Neuron (in vitro differentiated cells): ENCODE data around the gene CEACAM18.
"Not testable (repeated sequence)": the region's sequence is repeated elsewhere in the genome, so short reads cannot be mapped to it uniquely, and the experiment has no call there.

Experiments used
- H2AFZ ChIP-seq: one replicate; pipeline ENCODE4 v1.6.1; 2013; ENCODE audit warnings: low read depth, mild to moderate bottlenecking, inconsistent platforms, low read length, moderate library complexity
- H3K27me3 ChIP-seq: one replicate; pipeline ENCODE4 v1.6.1; 2013; ENCODE audit warnings: low read length; ENCODE audit not compliant: insufficient read depth
- H3K36me3 ChIP-seq: one replicate; pipeline ENCODE4 v1.6.1; 2013; ENCODE audit warnings: low read length; ENCODE audit not compliant: insufficient read depth
- H3K4me1 ChIP-seq: one replicate; pipeline ENCODE4 v1.6.1; 2013; ENCODE audit warnings: low read length; ENCODE audit not compliant: insufficient read depth
- H3K4me3 ChIP-seq: 2 replicates; pipeline ENCODE4 v1.5.1; 2013; ENCODE audit warnings: mild to moderate bottlenecking, low read length, moderate library complexity
- H3K9me3 ChIP-seq: one replicate; pipeline ENCODE4 v1.6.1; 2013; ENCODE audit warnings: low read length

CEACAM18 gene

DNA sequence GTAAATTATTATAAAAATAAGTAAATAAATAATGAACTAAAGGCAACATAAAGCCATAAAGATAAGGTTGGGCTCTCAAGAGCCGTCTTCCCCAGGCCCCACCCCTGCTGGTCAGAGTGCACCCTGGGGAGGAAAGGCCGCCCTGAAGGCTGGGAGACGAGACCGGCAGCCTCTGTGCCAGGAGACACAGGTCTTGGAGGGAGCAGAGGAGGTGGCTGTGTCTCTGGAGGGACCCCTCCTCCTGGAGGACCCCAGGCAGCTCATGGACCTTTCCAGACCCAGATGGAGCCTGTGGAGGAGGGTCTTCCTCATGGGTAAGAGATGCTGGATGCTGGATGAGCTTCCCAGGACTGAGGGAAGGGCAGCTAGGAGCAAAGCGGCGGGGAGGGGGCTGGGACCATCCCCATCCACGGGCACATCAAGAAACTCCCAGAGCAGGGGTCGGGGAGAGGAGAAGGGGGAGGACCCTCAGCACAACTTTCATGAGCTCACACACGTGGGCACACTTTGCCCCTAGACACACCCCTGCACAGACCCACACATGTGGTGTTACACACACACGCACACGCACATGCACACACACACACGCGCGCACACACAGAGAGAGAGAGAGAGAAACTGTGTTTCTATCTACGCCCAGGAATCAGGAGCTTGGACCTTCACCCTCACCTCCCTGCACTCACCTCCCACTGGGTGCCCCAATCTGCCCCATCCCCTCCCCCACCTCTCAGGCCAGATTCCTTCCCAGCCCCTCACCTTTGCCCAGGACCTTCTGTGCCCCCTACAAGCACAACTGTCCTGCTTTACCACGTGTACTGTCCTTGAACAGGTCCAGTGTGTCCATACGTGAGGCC is at the start of gene CEACAM18:
Gene CEACAM18 (plus strand): TSS at position 159 of the 854 bp plus-strand sequence.
- Histone ChIP-seq H3K4me1 (peaks cover 14% of the 10 kb centered on the region), H3K36me3 (no peaks in the 10 kb centered on the region), H3K4me3 (no peak within 1 kb of the TSS), H3K27me3 (no peaks in the 10 kb centered on the region), H3K9me3 (no peaks in the 10 kb centered on the region), H2AFZ (no peak within 1 kb of the TSS)

DNA sequence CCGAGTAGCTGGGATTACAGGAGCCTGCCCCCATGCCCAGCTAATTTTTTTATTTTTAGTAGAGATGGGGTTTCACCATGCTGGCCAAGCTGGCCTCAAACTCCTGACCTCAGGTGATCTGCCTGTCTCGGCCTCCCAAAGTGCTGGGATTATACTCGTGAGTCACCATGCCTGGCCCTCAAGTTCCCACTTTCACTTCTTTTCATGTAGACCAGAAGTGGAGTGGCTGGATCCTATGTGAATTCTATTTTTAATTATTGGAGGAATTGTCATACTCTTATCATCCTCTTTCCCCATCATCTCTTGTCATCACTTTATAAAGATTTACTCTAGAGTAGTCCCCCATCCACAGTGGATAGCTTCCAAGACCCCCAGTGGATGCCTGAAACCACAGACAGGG is 48.1 kb upstream of the CEACAM18 start:
- no peaks in the 10 kb centered on the region for H3K4me1 ChIP-seq
- no peak overlapping the region for H3K4me3 ChIP-seq
- H2AFZ ChIP-seq: no peak overlapping the region
- H3K36me3 ChIP-seq: no peaks in the 10 kb centered on the region
- no peaks in the 10 kb centered on the region for H3K9me3 ChIP-seq
- peaks cover 14% of the 10 kb centered on the region for H3K27me3 ChIP-seq

DNA sequence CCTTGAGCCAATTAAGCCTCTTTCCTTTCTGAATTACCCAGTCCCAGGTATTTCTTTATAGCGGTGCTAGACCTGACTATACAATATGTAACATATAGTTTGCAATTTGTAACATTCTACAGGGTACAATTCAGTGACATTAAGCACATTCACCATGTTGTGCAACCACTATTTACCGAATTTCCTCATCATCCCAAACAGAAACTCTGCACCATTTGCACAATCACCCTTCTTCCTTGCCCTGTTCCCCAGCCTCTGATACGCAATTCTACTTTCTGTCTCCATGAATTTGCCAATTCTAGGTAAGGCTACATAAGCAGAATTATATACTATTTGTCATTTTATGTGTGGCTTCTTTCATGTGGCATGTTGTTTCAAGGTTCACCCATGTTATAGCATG is 47.2 kb upstream of the CEACAM18 start:
- Histone ChIP-seq H3K4me1 (no peaks in the 10 kb centered on the region), H3K27me3 (peaks cover 11% of the 10 kb centered on the region), H3K36me3 (no peaks in the 10 kb centered on the region), H2AFZ (no peak overlapping the region), H3K9me3 (no peaks in the 10 kb centered on the region), H3K4me3 (no peak overlapping the region)

DNA sequence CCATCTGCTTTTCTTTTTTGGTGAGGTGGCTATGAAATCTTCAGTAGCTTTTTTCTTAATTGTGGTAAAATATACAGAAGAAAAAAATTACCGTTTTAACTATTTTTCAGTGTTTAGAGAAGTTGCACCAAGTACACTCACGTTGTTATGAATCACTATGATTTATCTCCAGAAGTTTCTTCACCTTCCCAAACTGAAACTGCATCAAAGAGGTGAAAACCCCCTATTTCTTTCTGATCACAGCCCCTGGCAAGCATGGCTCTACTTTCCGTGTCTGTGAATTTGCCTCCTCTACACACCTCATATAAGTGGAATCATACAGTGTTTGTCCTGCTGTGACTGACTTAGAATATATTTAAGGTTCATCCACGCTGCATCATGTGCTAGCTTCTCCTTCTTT is 45.3 kb upstream of the CEACAM18 start:
- Histone ChIP-seq H2AFZ (no peak overlapping the region), H3K4me3 (no peak overlapping the region), H3K27me3 (peaks cover 14% of the 10 kb centered on the region), H3K4me1 (no peaks in the 10 kb centered on the region), H3K36me3 (no peaks in the 10 kb centered on the region), H3K9me3 (no peaks in the 10 kb centered on the region)

DNA sequence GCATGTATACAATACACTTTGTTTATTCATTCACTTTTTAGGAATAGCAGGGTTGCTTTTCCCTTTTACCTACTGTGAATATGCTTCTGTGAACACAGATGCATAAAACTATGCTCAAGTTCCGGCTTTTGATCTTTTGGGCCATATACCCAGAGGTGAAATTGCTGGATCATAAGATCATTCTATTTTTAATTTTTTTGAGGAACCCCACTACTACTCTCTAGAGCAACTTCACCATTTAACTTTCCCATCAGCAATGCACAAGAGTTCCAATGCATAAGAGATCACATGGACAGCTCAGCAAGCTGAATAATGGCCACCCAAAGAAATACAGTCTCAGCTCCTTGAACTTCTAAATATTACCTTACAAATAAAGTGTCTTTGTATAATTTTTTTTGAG is 43.9 kb upstream of the CEACAM18 start:
- Histone ChIP-seq H3K4me3 (no peak overlapping the region), H3K27me3 (peaks cover 7% of the 10 kb centered on the region), H2AFZ (no peak overlapping the region), H3K4me1 (no peaks in the 10 kb centered on the region), H3K36me3 (no peaks in the 10 kb centered on the region), H3K9me3 (no peaks in the 10 kb centered on the region)

DNA sequence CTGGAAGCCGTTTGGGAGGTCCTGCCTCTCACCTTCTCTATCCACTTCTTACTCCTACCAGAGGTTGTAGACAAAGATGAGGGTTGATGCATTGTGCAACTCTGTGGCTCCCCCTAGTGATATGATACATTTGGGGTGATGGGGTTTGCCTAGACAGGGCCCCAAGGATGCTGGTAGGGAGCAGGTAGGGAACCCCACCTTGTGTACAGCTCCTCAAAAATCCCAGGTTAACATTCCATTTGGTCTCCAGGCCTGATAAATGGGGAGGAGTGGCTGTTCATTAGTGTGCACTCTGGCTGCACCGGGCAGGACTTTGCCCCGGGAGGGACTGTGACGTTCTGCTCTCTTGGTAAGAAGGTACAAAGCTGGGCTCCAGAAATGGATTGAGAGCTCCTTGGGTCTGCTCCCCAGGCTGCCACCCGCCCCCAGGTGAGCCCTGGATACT is 39.3 kb upstream of the CEACAM18 start:
- no peaks in the 10 kb centered on the region for H3K9me3 ChIP-seq
- H3K4me1 ChIP-seq: no peaks in the 10 kb centered on the region
- H3K36me3 ChIP-seq: no peaks in the 10 kb centered on the region
- no peak overlapping the region for H2AFZ ChIP-seq
- H3K4me3 ChIP-seq: no peak overlapping the region
- H3K27me3 ChIP-seq: peaks cover 24% of the 10 kb centered on the region

DNA sequence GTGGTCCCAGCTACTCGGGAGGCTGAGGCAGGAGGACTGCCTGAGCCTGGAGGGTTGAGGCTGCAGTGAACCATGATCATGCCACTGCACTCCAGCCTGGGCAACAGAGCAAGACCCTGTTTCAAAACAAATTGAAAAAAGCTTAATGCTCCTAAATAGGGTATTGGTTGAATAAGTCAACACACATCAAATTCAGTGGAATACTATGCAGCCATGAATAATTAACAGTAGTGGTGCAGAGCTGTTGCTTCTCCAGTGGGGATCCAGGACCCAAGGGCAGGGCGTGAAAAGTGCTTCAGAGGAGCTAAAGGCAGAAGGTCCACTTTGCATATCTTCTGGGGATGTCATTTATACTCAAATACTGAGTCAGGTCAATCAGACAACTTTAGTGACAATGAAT is 38.3 kb upstream of the CEACAM18 start:
- no peaks in the 10 kb centered on the region for H3K4me1 ChIP-seq
- H3K4me3 ChIP-seq: no peak overlapping the region
- peaks cover 24% of the 10 kb centered on the region for H3K27me3 ChIP-seq
- H3K9me3 ChIP-seq: no peaks in the 10 kb centered on the region
- H2AFZ ChIP-seq: no peak overlapping the region
- no peaks in the 10 kb centered on the region for H3K36me3 ChIP-seq

DNA sequence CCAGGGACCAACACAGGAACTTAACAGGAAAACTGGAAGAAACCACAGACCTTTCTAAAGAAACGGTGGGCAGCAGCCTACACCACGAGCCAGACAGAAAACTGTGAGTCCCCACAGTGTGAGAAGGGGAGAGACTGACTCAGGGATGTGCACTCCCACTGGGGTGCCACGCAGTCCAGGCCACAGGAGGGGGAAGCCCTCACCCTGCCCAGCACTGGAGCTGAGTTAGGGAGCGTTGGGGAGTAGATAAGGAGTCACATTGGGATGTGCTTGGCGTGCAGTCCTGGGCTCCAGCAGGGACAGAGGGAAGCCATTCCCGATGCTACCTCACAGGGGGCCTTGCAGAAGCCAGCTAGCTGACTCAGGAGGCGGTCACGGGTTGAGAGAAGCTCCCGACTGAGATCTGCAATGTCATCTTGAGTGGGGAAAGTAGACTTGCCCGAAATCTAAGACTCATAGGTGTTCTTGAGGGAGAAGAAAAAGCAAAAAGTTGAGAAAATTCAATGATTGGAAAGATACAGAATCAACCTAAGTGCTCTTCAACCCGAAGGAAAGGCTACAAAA is 37.4 kb upstream of the CEACAM18 start:
- no peaks in the 10 kb centered on the region for H3K4me1 ChIP-seq
- H2AFZ ChIP-seq: no peak overlapping the region
- H3K4me3 ChIP-seq: no peak overlapping the region
- H3K9me3 ChIP-seq: no peaks in the 10 kb centered on the region
- no peaks in the 10 kb centered on the region for H3K36me3 ChIP-seq
- peaks cover 24% of the 10 kb centered on the region for H3K27me3 ChIP-seq

DNA sequence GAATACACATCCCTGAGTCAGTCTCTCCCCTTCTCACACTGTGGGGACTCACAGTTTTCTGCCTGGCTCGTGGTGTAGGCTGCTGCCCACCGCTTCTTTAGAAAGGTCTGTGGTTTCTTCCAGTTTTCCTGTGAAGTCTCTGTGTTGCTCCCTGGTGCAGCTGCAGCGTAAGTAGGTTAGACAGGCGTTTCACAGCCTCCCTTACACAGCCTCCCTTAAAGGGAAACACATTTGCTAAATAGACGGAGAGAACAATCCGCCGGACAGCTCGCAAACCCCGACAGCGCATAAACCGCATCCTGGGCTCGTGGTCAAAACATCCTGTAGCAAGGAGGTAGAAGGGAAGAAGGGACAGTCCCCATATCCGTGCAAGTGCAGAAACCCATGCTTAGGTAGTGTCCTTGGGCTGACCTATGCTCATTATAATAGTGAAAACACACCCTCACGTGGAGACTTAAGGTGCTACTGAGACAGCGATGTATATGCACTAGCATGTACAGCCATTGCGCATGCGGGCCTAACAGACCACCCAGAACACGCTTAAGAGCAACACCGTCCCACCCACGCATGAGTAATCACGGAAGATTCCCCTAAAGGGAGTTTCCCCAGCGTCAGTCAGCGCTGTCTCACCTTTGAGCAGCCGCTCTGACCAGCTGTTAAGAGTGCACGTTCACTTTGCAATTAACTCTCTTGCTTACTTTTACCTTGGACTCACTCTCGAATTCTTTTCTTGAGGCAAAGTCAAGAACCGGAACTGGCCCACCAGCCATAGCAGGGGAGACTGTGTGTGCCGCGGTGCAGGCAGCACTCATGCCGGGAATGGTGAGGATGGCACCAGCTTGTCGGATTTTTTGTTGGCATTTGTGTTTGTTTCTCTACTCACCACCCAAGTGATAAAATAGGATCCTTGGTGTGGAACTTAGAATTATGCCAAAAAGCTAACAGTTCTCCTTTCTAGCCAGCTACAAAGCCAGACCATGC is 36.6 kb upstream of the CEACAM18 start:
- no peaks in the 10 kb centered on the region for H3K36me3 ChIP-seq
- peaks cover 24% of the 10 kb centered on the region for H3K27me3 ChIP-seq
- no peaks in the 10 kb centered on the region for H3K4me1 ChIP-seq
- H2AFZ ChIP-seq: no peak overlapping the region
- H3K9me3 ChIP-seq: no peaks in the 10 kb centered on the region
- H3K4me3 ChIP-seq: no peak overlapping the region

DNA sequence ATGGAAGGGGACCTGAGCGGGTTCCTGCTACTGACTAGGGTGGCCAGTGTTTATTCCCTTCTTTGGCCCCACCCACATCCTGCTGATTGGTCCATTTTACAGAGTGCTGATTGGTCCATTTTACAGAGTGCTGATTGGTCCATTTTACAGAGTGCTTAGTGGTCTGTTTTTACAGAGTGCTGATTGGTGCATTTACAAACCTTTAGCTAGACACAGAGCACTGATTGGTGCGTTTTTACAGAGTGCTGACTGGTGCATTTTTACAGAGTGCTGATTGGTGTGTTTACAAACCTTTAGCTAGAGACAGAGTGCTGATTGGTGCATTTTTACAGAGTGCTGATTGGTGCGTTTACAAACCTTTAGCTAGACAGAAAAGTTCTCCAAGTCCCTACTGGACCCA is 30.8 kb upstream of the CEACAM18 start:
- H3K27me3 ChIP-seq, H3K4me1 ChIP-seq, H3K9me3 ChIP-seq, H2AFZ ChIP-seq, H3K4me3 ChIP-seq, H3K36me3 ChIP-seq: not testable (repeated sequence)

DNA sequence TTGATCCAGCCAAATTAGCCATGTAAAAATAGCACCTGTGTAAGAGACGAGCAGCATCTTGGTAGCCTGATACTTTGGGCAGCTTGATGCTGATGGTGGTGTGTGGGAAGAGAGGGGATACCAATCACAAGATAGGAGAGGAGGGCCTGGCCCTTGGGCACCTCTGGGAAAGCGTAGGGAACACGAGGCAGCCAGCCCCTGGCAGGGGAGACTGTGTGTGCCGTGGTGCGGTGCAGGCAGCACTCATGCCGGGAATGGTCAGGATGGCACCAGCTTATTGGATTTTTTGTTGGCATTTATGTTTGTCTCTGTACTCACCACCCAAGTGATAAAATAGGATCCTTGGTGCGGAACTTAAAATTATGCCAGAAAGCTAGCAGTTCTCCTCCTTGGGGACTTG is 30.3 kb upstream of the CEACAM18 start:
- Histone ChIP-seq H3K9me3 (no peaks in the 10 kb centered on the region), H3K4me3 (no peak overlapping the region), H3K4me1 (no peaks in the 10 kb centered on the region), H2AFZ (no peak overlapping the region), H3K27me3 (peaks cover 7% of the 10 kb centered on the region), H3K36me3 (no peaks in the 10 kb centered on the region)

DNA sequence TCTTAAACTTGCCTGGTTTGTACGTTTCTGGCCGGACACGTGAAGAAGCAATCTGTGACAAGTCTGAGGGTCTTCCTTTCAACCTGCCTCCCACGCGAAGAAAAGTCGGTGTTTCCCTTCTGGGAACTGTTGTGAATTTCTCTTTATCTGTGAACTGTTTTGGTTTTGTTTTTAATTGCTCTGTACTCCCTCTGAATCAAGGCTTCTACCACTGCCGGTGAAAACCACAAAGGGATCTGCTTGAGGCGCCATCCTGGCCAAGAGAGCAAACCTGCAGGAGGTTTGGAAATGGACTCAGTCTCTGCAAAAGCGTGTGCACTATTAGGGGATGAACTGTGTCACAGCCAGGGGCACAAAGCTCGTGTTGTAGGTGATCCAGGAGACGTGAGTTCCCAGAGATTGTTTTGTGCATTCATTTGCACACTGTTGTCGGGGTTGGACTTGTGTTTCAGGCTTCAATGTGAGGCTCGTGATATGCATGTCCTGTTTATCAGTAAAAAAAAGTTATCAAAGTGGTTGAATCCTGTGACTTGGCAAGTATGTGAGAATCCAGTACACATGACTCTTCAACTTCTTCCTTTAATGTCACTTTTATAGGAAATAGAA is 29.8 kb upstream of the CEACAM18 start:
- Histone ChIP-seq H3K4me3 (no peak overlapping the region), H3K9me3 (no peaks in the 10 kb centered on the region), H3K36me3 (no peaks in the 10 kb centered on the region), H2AFZ (no peak overlapping the region), H3K27me3 (peaks cover 7% of the 10 kb centered on the region), H3K4me1 (no peaks in the 10 kb centered on the region)
